Stimulated activated CD8-positive, alpha-beta memory T cell treated with anti-CD3 and anti-CD28 coated beads, Interleukin-15, amount 100 ng/mL, for 1 hour (primary cell): Measurements from ENCODE around the gene KIRREL3.

Experiments
- DNase-seq: peaks from one replicate; pipeline ENCODE4 v3.0.0-alpha.2; 2020; ENCODE audit warnings: low read depth

KIRREL3 gene

GRCh38 chr11:126782810-126783209 is 217.8 kb downstream of the KIRREL3 start:
- no peak for DNase-seq

- DNase-seq, result no peak
These were observed 218.6 kb downstream of the KIRREL3 start for GRCh38 chr11:126781942-126782341.

- DNase-seq, result no peak
These were observed 224.5 kb downstream of the KIRREL3 start for GRCh38 chr11:126776119-126776518.

- no peak for DNase-seq
These were observed 228.3 kb downstream of the KIRREL3 start for GRCh38 chr11:126772267-126772666.

GRCh38 chr11:126768702-126769101 is 231.9 kb downstream of the KIRREL3 start:
- DNase-seq, result no peak

GRCh38 chr11:126766440-126766839 is 234.1 kb downstream of the KIRREL3 start:
- DNase-seq, result no peak

GRCh38 chr11:126765196-126765595 is 235.4 kb downstream of the KIRREL3 start:
- no peak for DNase-seq

- no peak for DNase-seq
These were observed 236.3 kb downstream of the KIRREL3 start for GRCh38 chr11:126764231-126764630.

- no peak for DNase-seq
These were observed 243.7 kb downstream of the KIRREL3 start for GRCh38 chr11:126756855-126757254.

GRCh38 chr11:126756421-126756820 is 244.1 kb downstream of the KIRREL3 start:
- no peak for DNase-seq

- no peak for DNase-seq
These were observed 245.0 kb downstream of the KIRREL3 start for GRCh38 chr11:126755526-126755925.

GRCh38 chr11:126754591-126755426 is 245.8 kb downstream of the KIRREL3 start:
- no peak for DNase-seq

- DNase-seq, result no peak
These were observed 246.6 kb downstream of the KIRREL3 start for GRCh38 chr11:126753990-126754389.

GRCh38 chr11:126751242-126751641 is 249.3 kb downstream of the KIRREL3 start:
- DNase-seq, result no peak

GRCh38 chr11:126748793-126749192 is 251.8 kb downstream of the KIRREL3 start:
- DNase-seq, result no peak

- DNase-seq, result no peak
These were observed 252.3 kb downstream of the KIRREL3 start for GRCh38 chr11:126748100-126748791.

- DNase-seq, result no peak
These were observed 253.3 kb downstream of the KIRREL3 start for GRCh38 chr11:126747315-126747714.

GRCh38 chr11:126746443-126746842 is 254.1 kb downstream of the KIRREL3 start:
- DNase-seq, result no peak

GRCh38 chr11:126744699-126745098 is 255.9 kb downstream of the KIRREL3 start:
- no peak for DNase-seq

GRCh38 chr11:126743628-126744027 is 256.9 kb downstream of the KIRREL3 start:
- DNase-seq, result no peak

- DNase-seq, result no peak
These were observed 258.0 kb downstream of the KIRREL3 start for GRCh38 chr11:126742582-126742981.

- no peak for DNase-seq
These were observed 259.7 kb downstream of the KIRREL3 start for GRCh38 chr11:126740846-126741245.

- DNase-seq, result no peak
These were observed 260.9 kb downstream of the KIRREL3 start for GRCh38 chr11:126739499-126740145.
